ENCODE results near the gene SORBS2.
"Not testable (repeated sequence)": the region's sequence is repeated elsewhere in the genome, so short reads cannot be mapped to it uniquely, and the experiment has no call there.

Gene SORBS2, protein sequence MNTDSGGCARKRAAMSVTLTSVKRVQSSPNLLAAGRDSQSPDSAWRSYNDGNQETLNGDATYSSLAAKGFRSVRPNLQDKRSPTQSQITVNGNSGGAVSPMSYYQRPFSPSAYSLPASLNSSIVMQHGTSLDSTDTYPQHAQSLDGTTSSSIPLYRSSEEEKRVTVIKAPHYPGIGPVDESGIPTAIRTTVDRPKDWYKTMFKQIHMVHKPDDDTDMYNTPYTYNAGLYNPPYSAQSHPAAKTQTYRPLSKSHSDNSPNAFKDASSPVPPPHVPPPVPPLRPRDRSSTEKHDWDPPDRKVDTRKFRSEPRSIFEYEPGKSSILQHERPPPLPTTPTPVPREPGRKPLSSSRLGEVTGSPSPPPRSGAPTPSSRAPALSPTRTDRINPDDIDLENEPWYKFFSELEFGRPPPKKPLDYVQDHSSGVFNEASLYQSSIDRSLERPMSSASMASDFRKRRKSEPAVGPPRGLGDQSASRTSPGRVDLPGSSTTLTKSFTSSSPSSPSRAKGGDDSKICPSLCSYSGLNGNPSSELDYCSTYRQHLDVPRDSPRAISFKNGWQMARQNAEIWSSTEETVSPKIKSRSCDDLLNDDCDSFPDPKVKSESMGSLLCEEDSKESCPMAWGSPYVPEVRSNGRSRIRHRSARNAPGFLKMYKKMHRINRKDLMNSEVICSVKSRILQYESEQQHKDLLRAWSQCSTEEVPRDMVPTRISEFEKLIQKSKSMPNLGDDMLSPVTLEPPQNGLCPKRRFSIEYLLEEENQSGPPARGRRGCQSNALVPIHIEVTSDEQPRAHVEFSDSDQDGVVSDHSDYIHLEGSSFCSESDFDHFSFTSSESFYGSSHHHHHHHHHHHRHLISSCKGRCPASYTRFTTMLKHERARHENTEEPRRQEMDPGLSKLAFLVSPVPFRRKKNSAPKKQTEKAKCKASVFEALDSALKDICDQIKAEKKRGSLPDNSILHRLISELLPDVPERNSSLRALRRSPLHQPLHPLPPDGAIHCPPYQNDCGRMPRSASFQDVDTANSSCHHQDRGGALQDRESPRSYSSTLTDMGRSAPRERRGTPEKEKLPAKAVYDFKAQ (N-terminal part only)

DNA sequence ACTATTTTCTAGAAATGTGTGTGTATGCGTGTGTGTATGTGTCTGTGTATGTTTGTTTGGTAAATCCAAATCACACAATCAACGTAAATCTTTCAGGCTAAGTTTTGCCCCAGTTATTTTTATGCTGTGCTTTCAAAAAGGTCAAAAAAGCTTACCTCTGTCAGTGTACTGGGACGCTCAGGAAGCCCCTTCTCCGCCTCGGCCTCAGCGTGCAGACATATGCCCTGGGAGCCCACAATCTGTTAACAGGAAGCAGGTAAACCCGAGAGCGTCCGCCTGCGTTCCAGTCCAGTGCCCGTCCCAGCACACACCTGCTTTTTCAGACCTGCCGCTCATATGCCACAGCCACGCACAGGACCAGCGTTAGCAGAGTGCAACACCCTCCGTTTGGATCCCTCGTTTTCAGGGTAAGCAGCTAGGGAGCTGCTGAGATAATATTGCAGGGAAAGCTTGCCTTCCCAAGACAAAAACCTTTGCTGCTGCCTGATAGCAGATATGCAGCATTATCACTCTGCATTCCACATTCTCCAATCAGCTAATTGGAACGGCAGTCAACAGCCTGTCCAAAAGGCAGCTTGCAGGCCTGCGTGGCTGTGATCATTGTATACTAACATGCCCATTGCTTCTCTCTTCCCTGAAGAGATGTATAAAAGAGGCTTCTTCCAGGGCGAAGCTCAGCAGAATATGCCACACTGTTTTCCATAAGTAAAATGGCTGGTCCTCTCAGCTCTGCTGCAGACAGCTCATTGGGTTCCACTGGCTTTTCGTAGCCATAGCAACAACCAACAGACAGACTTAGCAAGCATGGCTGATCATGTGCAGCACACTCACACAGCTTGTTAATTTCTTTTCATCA is at the start of gene SORBS2:
Gene SORBS2 (minus strand): TSS at position 686 of the 856 bp plus-strand sequence. CDS start 121,623 bp downstream, outside the sequence.
- Mint-ChIP-seq H3K9me3 (no peaks in the 10 kb centered on the region), H3K27me3 (peaks cover 13% of the 10 kb centered on the region), H3K4me3 (no peak within 1 kb of the TSS), H3K36me3 (ENCODE audit: low read depth) (no peaks in the 10 kb centered on the region), H3K27ac (no peak within 1 kb of the TSS), H3K4me1 (no peaks in the 10 kb centered on the region)
- no peak for ATAC-seq
- no peak for DNase-seq

DNA sequence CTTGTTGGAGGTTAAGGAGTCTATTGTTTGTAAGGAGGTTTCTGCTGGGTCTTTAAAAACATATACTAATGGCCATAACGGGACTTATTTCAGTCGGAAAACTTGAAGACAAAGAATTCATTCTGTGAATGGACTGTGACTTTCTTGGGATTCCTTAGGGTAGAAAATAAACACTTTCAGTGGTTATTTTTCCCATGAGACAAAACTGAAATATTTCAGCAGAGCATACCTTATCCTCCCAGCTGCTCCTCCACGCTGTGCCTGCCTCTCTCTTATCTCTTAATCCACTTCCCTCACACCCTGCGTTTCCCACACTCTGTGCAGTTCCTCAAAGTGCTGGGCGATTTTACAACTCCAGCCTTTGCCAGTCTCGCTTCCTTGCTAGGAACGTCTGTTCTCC is 47.1 kb upstream of the SORBS2 start:
- Mint-ChIP-seq H3K27ac (no peak overlapping the region), H3K4me1 (no peaks in the 10 kb centered on the region), H3K4me3 (no peak overlapping the region), H3K9me3 (peaks cover 34% of the 10 kb centered on the region), H3K36me3 (ENCODE audit: low read depth) (peaks cover 1% of the 10 kb centered on the region), H3K27me3 (peaks cover 7% of the 10 kb centered on the region)
- ATAC-seq, result no peak
- DNase-seq, result no peak

DNA sequence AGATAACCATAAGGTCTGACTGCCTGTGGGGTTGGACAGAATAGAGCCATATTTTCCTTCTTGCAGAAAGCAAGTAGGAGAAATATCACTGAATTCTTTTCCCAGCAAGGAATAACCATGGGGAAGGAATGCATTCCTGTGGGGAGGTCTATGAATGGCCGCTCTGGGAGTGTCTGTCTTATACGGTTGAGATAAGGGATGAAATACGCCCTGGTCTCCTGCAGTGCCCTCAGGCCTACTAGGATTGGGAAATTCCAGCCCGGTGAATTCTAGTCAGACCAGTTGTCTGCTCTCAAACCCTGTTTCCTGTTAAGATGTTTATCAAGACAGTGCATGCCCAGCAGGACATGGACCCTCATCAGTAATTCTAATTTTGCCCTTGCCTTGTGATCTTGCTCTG is 45.6 kb upstream of the SORBS2 start:
- H3K36me3 Mint-ChIP-seq (ENCODE audit: low read depth); H3K27ac Mint-ChIP-seq; H3K27me3 Mint-ChIP-seq; DNase-seq; H3K4me1 Mint-ChIP-seq; ATAC-seq; H3K4me3 Mint-ChIP-seq: not testable (repeated sequence)
- H3K9me3 Mint-ChIP-seq, result peaks cover 34% of the 10 kb centered on the region

DNA sequence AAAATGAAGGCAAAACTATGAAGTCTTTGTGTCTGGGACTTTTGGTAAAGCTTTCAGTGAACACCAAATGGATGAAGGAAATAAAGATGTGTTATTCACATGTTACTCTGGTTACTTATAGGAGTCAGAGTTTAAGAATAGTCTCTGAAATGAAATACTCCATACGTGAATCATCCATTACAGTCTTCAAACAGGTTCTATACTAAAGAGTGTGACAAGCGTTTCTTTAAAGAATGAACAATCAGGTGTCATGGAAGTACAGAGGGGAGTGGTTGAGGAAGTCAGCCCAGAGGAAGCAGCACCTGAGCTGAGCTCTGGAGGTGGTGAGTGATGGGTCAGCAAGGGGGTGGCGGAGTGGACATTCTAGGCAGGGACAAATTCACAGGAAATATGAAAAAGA is 41.8 kb upstream of the SORBS2 start:
- DNase-seq, result no peak
- Mint-ChIP-seq H3K27ac (no peak overlapping the region), H3K36me3 (ENCODE audit: low read depth) (peaks cover 1% of the 10 kb centered on the region), H3K4me1 (no peaks in the 10 kb centered on the region), H3K27me3 (no peaks in the 10 kb centered on the region), H3K4me3 (no peak overlapping the region), H3K9me3 (peaks cover 28% of the 10 kb centered on the region)
- no peak for ATAC-seq

DNA sequence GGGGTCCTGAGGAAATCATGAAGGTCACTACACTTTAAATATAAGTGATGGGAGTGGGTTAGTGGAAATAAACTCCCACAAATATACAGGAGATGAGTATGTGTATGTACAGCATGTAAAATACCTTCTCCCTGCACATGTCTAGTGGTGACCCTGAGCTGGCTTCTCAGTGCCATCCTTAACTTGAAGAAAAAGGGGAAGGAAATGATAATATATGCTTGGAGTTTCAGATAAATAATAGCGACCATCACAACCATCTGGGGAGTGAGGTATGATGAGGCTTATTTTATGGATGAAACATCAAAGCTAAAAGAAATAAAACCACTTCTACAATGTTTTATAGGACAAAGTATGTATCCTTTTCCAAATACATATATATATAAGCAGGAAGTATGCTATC is 41.0 kb upstream of the SORBS2 start:
- Mint-ChIP-seq H3K36me3 (ENCODE audit: low read depth) (peaks cover 1% of the 10 kb centered on the region), H3K27me3 (no peaks in the 10 kb centered on the region), H3K9me3 (peaks cover 22% of the 10 kb centered on the region), H3K27ac (no peak overlapping the region), H3K4me1 (no peaks in the 10 kb centered on the region), H3K4me3 (no peak overlapping the region)
- DNase-seq (no peak), ATAC-seq (no peak)

DNA sequence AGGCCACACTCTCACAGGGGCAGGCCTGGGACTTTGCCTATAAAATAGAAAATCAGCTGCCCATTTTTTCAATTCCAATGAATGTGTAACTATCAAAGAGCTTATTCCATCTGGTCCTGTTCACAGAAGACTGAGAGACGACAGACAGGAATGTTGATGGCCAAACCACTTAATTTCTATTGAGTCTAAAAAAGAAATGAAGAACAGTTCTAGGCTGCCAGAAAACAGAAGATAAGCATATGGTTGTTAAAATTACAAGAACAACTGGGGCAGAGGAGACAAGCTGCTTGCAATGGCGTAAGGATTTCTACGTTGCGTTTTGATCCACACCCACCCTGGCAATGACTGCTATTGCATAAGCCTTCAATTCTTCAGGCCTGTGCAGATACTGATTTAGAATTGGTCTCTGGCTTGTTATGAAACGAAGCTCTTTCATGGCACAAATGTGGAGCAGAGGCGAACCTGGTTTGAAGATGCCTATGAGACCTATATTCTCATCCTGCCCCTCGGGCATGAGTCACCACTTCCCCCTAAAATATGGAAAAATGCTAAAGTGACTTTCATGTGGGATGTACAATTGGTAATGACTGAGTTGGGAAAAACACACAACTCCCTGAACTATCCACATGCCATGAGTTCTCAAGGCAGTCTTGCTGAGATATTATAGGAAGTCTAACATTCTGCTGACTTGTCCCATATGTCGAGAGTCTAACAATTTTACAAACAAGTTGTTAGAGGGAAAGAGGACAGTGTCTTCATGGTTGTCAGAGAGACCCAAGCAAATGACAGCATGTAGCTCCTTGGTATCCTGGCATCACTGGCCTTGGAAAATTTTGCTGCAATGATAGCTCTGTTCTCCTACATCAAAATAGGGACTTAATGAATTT is 37.9 kb upstream of the SORBS2 start:
- Mint-ChIP-seq H3K4me1 (no peaks in the 10 kb centered on the region), H3K9me3 (no peaks in the 10 kb centered on the region), H3K27me3 (no peaks in the 10 kb centered on the region), H3K4me3 (no peak overlapping the region), H3K36me3 (ENCODE audit: low read depth) (no peaks in the 10 kb centered on the region), H3K27ac (no peak overlapping the region)
- DNase-seq (no peak), ATAC-seq (no peak)

DNA sequence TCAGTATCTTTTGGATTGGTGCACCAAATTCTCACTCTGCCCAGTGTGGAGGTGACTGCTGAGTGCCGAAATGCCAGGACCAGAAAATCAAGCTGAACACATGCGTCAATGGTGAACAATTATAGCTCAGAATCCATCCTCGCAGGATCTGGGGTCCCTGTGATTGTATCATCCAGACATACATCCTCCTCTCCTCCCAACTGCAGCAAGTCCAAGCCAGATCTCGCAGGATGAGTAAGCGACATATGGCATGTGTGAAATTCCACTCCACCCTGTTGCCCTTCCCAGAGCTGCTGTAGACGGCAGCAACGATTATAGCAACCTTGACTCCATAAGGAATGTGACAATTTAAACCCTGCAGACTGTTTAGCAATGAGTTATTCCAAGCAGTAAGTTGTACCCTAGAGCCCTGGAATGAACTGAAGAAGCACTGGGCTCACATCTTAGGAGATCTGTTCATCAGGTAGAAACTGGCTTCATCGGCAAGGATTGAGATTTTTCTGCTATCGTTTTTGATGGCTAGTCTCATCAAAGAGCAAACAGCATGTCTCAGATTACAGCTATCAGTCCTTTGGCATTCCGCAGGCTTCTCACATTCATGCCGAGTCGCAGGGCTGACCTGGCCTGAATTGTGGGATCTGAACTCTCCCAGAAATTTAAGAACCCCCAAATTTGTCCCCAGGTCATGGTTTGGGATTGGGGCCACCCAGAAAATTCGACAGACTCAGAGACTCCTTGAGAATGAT is 35.5 kb upstream of the SORBS2 start:
- no peaks in the 10 kb centered on the region for H3K9me3 Mint-ChIP-seq
- H3K27ac Mint-ChIP-seq, result no peak overlapping the region
- H3K4me3 Mint-ChIP-seq, result no peak overlapping the region
- no peaks in the 10 kb centered on the region for H3K4me1 Mint-ChIP-seq
- no peak for DNase-seq
- ATAC-seq, result no peak
- H3K27me3 Mint-ChIP-seq, result no peaks in the 10 kb centered on the region
- no peaks in the 10 kb centered on the region for H3K36me3 Mint-ChIP-seq (ENCODE audit: low read depth)

DNA sequence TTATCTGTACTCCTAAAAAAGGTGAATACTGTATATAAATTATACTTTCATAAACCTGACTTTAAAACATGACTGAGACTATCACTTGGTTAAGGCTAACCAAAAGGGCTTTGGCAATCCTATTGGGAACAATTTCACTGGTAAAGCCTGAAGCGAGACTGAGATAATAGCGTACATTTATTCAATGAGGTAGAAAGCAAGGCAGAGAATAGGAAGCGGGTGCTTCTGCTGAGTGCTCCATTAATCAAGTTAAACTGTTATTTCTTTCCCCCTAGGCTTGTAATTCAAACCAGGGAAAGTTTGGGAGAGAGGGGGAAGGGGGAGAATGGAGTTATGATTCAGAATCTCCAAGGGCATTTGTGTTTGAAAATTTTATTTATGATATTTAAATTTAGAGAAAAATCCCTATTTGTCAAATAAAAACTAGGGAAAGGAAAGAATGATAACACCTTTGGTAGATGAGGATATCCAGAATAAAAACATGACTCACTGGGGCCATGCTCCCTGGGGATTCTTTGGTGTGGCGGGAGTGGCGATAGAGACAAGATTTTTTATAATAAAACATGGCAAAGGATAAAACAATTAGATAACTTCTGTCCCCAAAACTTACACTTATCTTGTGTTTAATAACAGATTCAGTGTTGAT is 34.6 kb upstream of the SORBS2 start:
- Mint-ChIP-seq H3K27ac (no peak overlapping the region), H3K4me3 (no peak overlapping the region), H3K27me3 (no peaks in the 10 kb centered on the region), H3K4me1 (no peaks in the 10 kb centered on the region), H3K9me3 (peaks cover 3% of the 10 kb centered on the region), H3K36me3 (ENCODE audit: low read depth) (no peaks in the 10 kb centered on the region)
- no peak for ATAC-seq
- DNase-seq, result no peak

DNA sequence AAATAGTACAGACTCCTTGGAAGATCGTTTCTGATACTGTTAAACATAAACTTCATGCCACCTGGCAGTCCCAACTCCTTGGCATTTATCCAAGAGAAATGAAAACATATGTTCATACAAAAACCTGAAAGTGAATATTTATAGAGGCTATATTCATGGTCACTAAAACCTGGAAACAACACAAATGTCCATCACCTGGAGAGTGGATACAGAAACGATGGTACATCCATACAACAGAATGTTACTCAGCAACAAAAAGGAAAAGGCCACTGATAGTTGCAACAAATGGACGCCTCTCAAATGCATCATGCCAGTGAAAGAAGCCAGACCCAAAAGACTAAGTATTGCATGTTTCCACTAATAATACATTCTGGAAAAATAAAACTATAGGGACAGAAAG is 34.0 kb upstream of the SORBS2 start:
- no peak for DNase-seq
- Mint-ChIP-seq H3K27ac (no peak overlapping the region), H3K4me1 (no peaks in the 10 kb centered on the region), H3K9me3 (peaks cover 3% of the 10 kb centered on the region), H3K27me3 (no peaks in the 10 kb centered on the region), H3K36me3 (ENCODE audit: low read depth) (no peaks in the 10 kb centered on the region), H3K4me3 (no peak overlapping the region)
- no peak for ATAC-seq

DNA sequence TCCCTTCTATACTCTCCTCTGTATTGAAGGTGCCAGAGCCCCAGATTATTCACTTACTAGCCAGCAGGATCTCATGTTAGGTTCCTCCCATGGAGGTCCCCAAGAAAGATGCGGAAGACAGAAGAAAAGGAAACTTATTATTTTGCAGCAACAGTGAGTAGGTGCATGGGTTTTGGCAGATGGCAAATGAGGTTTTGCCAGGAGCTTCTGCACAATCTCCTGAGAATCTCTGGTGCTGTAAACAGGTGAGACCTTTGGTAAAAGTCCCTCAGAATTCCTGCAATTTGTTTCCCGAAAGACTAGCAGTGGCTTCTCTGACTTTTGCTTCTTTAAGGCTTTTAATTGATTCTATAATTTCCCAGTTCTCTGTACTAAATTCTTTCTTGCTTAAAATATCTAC is 29.5 kb upstream of the SORBS2 start:
- Mint-ChIP-seq H3K4me3 (no peak overlapping the region), H3K27me3 (no peaks in the 10 kb centered on the region), H3K36me3 (ENCODE audit: low read depth) (no peaks in the 10 kb centered on the region), H3K27ac (no peak overlapping the region), H3K9me3 (peaks cover 3% of the 10 kb centered on the region), H3K4me1 (no peaks in the 10 kb centered on the region)
- no peak for DNase-seq
- no peak for ATAC-seq

DNA sequence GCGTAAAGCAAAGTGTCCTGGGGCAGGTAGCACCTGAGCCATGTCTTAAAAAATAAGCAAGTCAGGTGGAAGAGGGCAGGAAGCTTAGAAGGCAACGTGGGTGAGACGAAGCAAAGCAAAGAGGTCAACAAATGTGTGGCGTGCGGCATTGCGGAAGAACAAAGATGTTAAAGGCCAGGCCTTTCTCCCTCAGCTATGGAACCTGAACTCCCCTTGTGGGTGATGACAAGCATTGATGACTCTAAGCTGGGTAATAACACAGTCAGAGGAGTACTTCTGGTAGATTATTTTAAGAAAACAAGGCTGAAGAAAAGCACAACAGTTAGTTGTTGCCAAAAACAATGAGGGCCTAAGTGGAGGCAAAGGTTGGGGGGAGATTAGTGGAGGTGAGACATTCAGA is 29.0 kb upstream of the SORBS2 start:
- Mint-ChIP-seq H3K9me3 (peaks cover 3% of the 10 kb centered on the region), H3K36me3 (ENCODE audit: low read depth) (no peaks in the 10 kb centered on the region), H3K27me3 (no peaks in the 10 kb centered on the region), H3K4me1 (no peaks in the 10 kb centered on the region), H3K27ac (no peak overlapping the region), H3K4me3 (no peak overlapping the region)
- no peak for ATAC-seq
- no peak for DNase-seq

DNA sequence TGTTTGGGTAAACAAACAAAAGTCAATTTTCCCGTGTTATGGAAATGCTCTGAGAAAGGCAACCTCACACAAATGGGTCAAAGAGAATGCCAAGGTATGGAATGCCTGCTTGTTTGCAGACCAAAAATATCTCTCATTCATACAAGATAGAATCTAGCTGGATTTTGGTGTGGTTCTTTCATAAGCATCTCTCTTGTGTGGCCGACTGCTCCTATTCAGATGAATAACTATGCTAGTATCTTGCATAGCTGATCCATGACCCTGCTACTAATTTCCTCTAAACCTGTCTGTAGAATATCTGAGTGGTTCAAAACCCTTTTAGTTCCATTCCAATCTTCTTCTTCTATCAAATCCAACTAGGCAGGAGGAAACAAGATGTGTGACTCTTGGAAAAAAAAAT is 28.2 kb upstream of the SORBS2 start:
- H3K4me1 Mint-ChIP-seq, result no peaks in the 10 kb centered on the region
- no peak for DNase-seq
- H3K27ac Mint-ChIP-seq, result no peak overlapping the region

More for the DNA sequence above, 28.2 kb upstream of the SORBS2 start:
- Mint-ChIP-seq H3K36me3 (ENCODE audit: low read depth) (no peaks in the 10 kb centered on the region), H3K9me3 (peaks cover 3% of the 10 kb centered on the region), H3K4me3 (no peak overlapping the region), H3K27me3 (no peaks in the 10 kb centered on the region)
- ATAC-seq, result no peak

All from activated naive CD8-positive, alpha-beta T cell treated with anti-CD3 and anti-CD28 coated beads, Interleukin-2, amount 50 U/mL, for 24 hours (primary cell).